Ovary (tissue), 3 donors: Measurements from ENCODE around the gene CRYGA.

ENCODE experiments used
- EP300 ChIP-seq: sonication (generic); formaldehyde crosslinking; IDR thresholded peaks from one replicate; pipeline ENCODE4 v1.6.1; 2017; ENCODE audit warnings: antibody characterized with exemption
- POLR2A ChIP-seq: fragments of 450-650 bp; IDR thresholded peaks from one replicate; pipeline ENCODE4 v1.6.1; 2017; ENCODE audit warnings: antibody characterized with exemption, mild to moderate bottlenecking, moderate library complexity
- TF ChIP-seq, protein P1 (sequence below), 3 donors: fragments of 450-650 bp in 2 of 3; fragments of 200-600 bp in 1 of 3; IDR thresholded peaks; one replicate each; pipeline versions ENCODE4 v1.5.1 to v1.8.0; 2016 to 2022; ENCODE audit warnings: antibody characterized with exemption in 3 of 3, mild to moderate bottlenecking in 1 of 3
- donor health status: DM: no; HTN: no; CAD: no.

DNA sequence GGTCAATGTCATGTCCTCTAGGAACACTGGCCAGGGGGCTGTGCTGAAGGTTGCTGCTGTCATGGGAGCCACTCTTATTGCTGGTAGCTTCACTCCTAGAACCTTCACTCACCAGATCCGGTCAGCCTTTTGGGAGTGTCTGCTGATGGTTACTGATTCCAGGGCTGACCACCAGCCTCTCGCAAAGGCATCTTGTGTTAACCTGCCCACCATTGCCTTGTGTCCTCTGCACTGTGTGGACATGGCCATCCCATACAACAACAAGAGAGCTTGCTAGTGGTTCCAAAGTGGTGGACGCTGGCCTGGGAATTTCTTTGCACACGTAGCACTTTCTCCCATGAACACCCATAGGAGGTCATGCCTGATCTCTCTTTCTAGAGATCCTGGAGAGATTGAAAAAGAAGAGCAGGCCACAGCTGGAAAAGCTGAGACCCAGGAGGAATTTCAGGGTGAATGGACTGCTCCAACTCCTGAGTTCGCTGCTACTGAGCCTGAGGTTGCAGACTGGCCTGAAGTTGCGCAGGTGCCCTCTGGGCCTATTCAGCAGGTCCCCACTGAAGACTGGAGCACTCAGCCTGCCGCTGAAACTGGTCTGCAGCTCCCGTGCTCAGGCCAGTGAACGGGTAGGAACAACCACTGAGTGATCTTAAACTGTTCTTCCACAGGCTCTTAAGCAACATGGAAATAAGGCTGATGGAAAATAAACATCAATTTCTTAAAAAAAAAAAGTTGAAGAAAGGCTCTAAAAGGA lies 45.1 kb upstream of the CRYGA start:
- TF ChIP-seq, protein P1, sequence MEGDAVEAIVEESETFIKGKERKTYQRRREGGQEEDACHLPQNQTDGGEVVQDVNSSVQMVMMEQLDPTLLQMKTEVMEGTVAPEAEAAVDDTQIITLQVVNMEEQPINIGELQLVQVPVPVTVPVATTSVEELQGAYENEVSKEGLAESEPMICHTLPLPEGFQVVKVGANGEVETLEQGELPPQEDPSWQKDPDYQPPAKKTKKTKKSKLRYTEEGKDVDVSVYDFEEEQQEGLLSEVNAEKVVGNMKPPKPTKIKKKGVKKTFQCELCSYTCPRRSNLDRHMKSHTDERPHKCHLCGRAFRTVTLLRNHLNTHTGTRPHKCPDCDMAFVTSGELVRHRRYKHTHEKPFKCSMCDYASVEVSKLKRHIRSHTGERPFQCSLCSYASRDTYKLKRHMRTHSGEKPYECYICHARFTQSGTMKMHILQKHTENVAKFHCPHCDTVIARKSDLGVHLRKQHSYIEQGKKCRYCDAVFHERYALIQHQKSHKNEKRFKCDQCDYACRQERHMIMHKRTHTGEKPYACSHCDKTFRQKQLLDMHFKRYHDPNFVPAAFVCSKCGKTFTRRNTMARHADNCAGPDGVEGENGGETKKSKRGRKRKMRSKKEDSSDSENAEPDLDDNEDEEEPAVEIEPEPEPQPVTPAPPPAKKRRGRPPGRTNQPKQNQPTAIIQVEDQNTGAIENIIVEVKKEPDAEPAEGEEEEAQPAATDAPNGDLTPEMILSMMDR (IDR thresholded peaks at IDR 0.05) = no peak
- TF ChIP-seq POLR2A (no peak), EP300 (no peak)
